ENCODE results near the gene MMP23B.

DNA sequence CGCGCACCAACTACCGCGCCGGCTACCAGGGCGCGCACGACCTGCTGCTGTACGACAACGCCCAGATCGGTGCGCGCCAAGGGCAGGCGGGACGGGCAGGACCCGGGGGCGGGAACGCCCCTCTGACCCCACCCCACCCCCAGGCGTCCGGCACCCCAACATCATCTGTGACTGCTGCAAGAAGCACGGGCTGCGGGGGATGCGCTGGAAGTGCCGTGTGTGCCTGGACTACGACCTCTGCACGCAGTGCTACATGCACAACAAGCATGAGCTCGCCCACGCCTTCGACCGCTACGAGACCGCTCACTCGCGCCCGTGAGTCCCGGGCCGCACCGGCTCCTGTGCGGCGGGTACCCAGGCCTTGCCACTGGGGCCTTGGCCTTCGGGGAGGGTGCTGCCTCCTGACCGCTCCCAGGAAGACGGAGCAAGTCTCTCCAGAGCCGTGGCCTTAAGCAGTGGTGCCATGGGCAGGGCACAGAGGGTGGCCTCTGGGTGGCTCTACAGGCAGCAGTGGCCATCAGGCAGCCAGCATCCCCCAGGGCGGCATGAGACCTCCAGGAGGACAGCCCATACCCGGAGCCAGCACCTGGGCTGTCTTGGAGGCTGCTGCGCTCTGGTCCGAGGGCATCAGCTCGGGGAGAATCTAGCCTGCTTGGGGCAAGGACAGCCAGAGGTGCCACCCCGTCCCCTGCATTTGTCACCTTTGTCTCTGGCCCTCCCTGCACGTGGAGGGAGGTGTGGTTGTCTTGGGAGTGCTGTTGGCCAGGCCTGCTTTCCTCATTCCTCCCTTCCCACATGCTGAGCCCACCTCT is 8.1 kb upstream of the MMP23B start:
- TF ChIP-seq, protein P1, sequence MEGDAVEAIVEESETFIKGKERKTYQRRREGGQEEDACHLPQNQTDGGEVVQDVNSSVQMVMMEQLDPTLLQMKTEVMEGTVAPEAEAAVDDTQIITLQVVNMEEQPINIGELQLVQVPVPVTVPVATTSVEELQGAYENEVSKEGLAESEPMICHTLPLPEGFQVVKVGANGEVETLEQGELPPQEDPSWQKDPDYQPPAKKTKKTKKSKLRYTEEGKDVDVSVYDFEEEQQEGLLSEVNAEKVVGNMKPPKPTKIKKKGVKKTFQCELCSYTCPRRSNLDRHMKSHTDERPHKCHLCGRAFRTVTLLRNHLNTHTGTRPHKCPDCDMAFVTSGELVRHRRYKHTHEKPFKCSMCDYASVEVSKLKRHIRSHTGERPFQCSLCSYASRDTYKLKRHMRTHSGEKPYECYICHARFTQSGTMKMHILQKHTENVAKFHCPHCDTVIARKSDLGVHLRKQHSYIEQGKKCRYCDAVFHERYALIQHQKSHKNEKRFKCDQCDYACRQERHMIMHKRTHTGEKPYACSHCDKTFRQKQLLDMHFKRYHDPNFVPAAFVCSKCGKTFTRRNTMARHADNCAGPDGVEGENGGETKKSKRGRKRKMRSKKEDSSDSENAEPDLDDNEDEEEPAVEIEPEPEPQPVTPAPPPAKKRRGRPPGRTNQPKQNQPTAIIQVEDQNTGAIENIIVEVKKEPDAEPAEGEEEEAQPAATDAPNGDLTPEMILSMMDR (IDR thresholded peaks at IDR 0.05), result no peak
- no peak for TF ChIP-seq POLR2A (IDR thresholded peaks at IDR 0.05)

Data from lower leg skin (tissue), 3 donors.